RWPE2 (cell line): ENCODE data around the gene PGF.
A peak's percentile ranks its signal among the peaks of the same experiment; 100 is the strongest.

Source experiments
- ATAC-seq: fragments of 200-7000 bp; cut with Tn5 transposase; 3 replicates; pipeline ENCODE4 v1.9.1; 2021; ENCODE audit warnings: low read depth
- DNase-seq: peaks from one replicate; pipeline ENCODE4 v3.0.0-alpha.2; 2020; ENCODE audit warnings: low spot score
- H3K27ac ChIP-seq: fragments of 450-650 bp; 2 replicates; pipeline ENCODE4 v1.5.1; 2017; ENCODE audit warnings: mild to moderate bottlenecking; ENCODE audit not compliant: poor library complexity, severe bottlenecking
- H3K27me3 ChIP-seq: fragments of 250-450 bp; sonication (Bioruptor Pico); 2 replicates; pipeline ENCODE4 v1.5.1; 2021; ENCODE audit warnings: mild to moderate bottlenecking, moderate library complexity; ENCODE audit not compliant: insufficient read depth, poor library complexity, severe bottlenecking
- H3K36me3 ChIP-seq: fragments of 250-450 bp; sonication (Bioruptor Pico); 2 replicates; pipeline ENCODE4 v1.5.1; 2020; ENCODE audit warnings: low read depth, mild to moderate bottlenecking, moderate library complexity
- H3K4me1 ChIP-seq: fragments of 250-450 bp; sonication (Bioruptor Pico); 2 replicates; pipeline ENCODE4 v1.5.1; 2021; ENCODE audit warnings: mild to moderate bottlenecking, moderate library complexity; ENCODE audit not compliant: insufficient read depth, poor library complexity, severe bottlenecking
- H3K4me3 ChIP-seq: fragments of 250-450 bp; sonication (Bioruptor Pico); 2 replicates; pipeline ENCODE4 v1.5.1; 2021; ENCODE audit warnings: mild to moderate bottlenecking, moderate library complexity; ENCODE audit not compliant: severe bottlenecking
- H3K9me3 ChIP-seq: fragments of 250-450 bp; sonication (Bioruptor Pico); 2 replicates; pipeline ENCODE4 v1.5.1; 2021; ENCODE audit warnings: mild to moderate bottlenecking, moderate library complexity; ENCODE audit not compliant: severe bottlenecking
- CTCF ChIP-seq: fragments of 450-650 bp; IDR thresholded peaks from one replicate; pipeline ENCODE4 v1.5.1; 2017; ENCODE audit warnings: mild to moderate bottlenecking, moderate library complexity; ENCODE audit not compliant: poor library complexity, severe bottlenecking

Gene PGF

GRCh38 chr14:74948228-74949175, 6.9 kb downstream of the PGF start:
- Histone ChIP-seq H3K27ac (no peak overlapping the region), H3K27me3 (no peaks in the 10 kb centered on the region), H3K9me3 (no peaks in the 10 kb centered on the region), H3K4me3 (no peak overlapping the region), H3K36me3 (peaks cover 92% of the 10 kb centered on the region), H3K4me1 (peaks cover 10% of the 10 kb centered on the region)
- DNase-seq (no peak), ATAC-seq (no peak)
- no peak for TF ChIP-seq CTCF

DNA sequence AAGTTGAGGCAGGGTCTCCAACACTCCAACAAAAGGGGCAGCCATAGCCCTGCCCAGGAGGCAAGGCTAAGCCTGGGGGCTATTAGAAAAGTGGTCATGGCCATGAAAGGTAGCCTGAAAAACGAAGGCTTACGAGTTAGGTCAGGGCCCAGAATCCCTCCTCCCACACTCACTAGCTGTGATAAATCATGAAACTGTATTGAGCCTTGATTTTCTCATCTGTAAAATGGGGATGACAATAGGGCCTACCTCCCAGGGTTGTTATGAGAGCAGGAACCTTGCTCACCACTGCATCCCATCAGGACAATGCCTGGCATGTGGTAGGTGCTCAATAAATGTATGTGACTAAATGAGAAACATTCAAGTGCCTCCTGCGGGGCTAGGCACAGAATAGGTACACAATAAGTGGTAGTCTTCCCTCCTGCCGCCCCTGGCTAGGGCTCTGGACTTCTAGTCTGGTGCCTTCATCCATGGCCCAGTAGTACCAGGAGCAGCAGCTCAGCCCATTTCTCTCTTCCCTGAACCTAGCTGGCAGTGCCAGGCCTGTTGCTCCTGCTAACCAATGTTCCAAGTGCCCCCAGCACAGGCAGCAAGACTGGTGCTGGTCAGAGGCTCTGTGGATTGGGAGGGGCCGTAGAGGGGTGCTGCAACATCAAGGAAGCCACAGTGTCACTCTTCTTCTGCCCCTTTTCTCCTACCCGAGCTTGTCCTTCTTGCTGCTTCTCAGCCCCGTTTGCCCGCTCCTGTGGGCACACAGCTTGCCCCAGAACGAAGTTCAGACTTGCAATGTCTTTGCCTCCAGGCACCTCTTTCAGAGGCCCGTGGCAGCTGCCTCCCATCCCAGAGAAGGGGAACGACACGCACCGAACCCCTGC, 7.8 kb downstream of the PGF start:
- DNase-seq (no peak), ATAC-seq (no peak)

GRCh38 chr14:74946659-74947281, 8.6 kb downstream of the PGF start:
- no peaks in the 10 kb centered on the region for H3K4me1 ChIP-seq
- TF ChIP-seq CTCF, result peak; percentile 62
- H3K27me3 ChIP-seq, result no peaks in the 10 kb centered on the region
- no peak overlapping the region for H3K4me3 ChIP-seq
- H3K9me3 ChIP-seq, result no peaks in the 10 kb centered on the region
- no peak for DNase-seq
- H3K36me3 ChIP-seq, result peaks cover 89% of the 10 kb centered on the region
- no peak overlapping the region for H3K27ac ChIP-seq
- ATAC-seq, result peak; percentile 35; the same call in 1 of the 3 replicates

More for the DNA sequence above, 7.8 kb downstream of the PGF start:
- TF ChIP-seq CTCF, result no peak
- Histone ChIP-seq H3K4me3 (no peak overlapping the region), H3K9me3 (no peaks in the 10 kb centered on the region), H3K4me1 (peaks cover 1% of the 10 kb centered on the region), H3K36me3 (peaks cover 92% of the 10 kb centered on the region), H3K27me3 (no peaks in the 10 kb centered on the region), H3K27ac (no peak overlapping the region)

GRCh38 chr14:74945852-74946658, 9.3 kb downstream of the PGF start:
- Histone ChIP-seq H3K9me3 (no peaks in the 10 kb centered on the region), H3K27ac (no peak overlapping the region), H3K27me3 (no peaks in the 10 kb centered on the region), H3K4me3 (no peak overlapping the region), H3K4me1 (no peaks in the 10 kb centered on the region), H3K36me3 (peaks cover 85% of the 10 kb centered on the region)
- ATAC-seq (peak; percentile 75), DNase-seq (no peak)
- TF ChIP-seq CTCF, result peak; percentile 94
